Measurements from ENCODE around the gene CNTLN. TPM values are rescaled to one million over a fixed set of nuclear protein-coding genes. Genes with fewer than 3 reads are reported as not detected.

Gene CNTLN
- total and polyA plus RNA-seq, 2 experiments from 2014 or later, result 17.7 to 21.8 TPM

DNA sequence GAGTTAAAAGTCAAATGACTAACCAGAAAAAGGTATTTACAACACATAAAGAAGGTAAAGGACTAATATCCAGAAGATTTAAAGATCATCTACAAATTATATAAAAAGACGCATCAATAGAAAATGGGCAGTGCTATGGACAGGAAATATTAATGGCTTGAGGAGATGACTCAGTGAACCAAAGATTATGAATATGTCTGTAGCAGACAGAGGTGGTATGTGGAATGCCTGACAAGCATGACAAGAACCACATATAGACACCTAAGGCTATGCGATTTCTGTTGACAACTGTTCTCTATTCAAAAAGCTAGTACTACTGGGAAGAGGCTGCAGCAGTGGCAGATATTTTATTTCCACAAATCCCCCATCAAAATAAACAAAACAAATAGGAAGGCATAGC lies 267.0 kb downstream of the CNTLN start:
- no peak overlapping the region for H3K27ac ChIP-seq (ENCODE audit: low read depth)
- peaks cover 28% of the 10 kb centered on the region for H3K4me1 ChIP-seq (ENCODE audit: insufficient read depth)
- Mint-ChIP-seq H3K4me1 (peaks cover 32% of the 10 kb centered on the region), H3K27me3 (ENCODE audit: insufficient read depth, low read depth, poor library complexity) (no peaks in the 10 kb centered on the region), H3K36me3 (ENCODE audit: low read depth) (no peaks in the 10 kb centered on the region; the same call in 2 of the 3 replicates), H3K27ac (0 out of 2 replicates have a peak overlapping the region, but pooled peaks have one; percentile 9), H3K4me3 (no peak overlapping the region), H3K9me3 (no peaks in the 10 kb centered on the region; the same call in 2 of the 3 replicates)
- no peaks in the 10 kb centered on the region for H4K20me1 ChIP-seq (replicated peaks; ENCODE audit: insufficient read depth)
- H3F3A ChIP-seq (replicated peaks; ENCODE audit: low read depth), result no peaks in the 10 kb centered on the region
- no peaks in the 10 kb centered on the region for H3K36me3 ChIP-seq (ENCODE audit: insufficient read depth)
- no peak overlapping the region for H3K4me2 ChIP-seq
- DNase-seq (ENCODE audit: low spot score), result no peak
- no peaks in the 10 kb centered on the region for H3K9me2 ChIP-seq (ENCODE audit: insufficient read depth)
- no peak for TF ChIP-seq ZNF114 (CRISPR knock-in tag; IDR thresholded peaks at IDR 0.05)
- TF ChIP-seq, protein P1, sequence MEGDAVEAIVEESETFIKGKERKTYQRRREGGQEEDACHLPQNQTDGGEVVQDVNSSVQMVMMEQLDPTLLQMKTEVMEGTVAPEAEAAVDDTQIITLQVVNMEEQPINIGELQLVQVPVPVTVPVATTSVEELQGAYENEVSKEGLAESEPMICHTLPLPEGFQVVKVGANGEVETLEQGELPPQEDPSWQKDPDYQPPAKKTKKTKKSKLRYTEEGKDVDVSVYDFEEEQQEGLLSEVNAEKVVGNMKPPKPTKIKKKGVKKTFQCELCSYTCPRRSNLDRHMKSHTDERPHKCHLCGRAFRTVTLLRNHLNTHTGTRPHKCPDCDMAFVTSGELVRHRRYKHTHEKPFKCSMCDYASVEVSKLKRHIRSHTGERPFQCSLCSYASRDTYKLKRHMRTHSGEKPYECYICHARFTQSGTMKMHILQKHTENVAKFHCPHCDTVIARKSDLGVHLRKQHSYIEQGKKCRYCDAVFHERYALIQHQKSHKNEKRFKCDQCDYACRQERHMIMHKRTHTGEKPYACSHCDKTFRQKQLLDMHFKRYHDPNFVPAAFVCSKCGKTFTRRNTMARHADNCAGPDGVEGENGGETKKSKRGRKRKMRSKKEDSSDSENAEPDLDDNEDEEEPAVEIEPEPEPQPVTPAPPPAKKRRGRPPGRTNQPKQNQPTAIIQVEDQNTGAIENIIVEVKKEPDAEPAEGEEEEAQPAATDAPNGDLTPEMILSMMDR (conservative IDR thresholded peaks at IDR 0.05; ENCODE audit: low read depth in 2 of 2), result no peak
- TF ChIP-seq CREB1 (CRISPR knock-in tag; IDR thresholded peaks at IDR 0.05; ENCODE audit: low read depth), result no peak
- TF ChIP-seq ZNF462 (CRISPR knock-in tag; IDR thresholded peaks at IDR 0.05), result no peak
- no peak for TF ChIP-seq EZH2phosphoT487 (IDR thresholded peaks at IDR 0.05; ENCODE audit: unreplicated experiment)
- TF ChIP-seq ZNF331 (CRISPR knock-in tag; IDR thresholded peaks at IDR 0.05; ENCODE audit: low read depth), result no peak
- no peak for TF ChIP-seq NANOG (IDR thresholded peaks at IDR 0.05; ENCODE audit: borderline replicate concordance)
- no peak for TF ChIP-seq POLR2AphosphoS5 (IDR thresholded peaks at IDR 0.05; ENCODE audit: low read depth)
- TF ChIP-seq JUNB (IDR thresholded peaks at IDR 0.05; ENCODE audit: unreplicated experiment), result no peak
- TF ChIP-seq EZH2 (IDR thresholded peaks at IDR 0.05; ENCODE audit: low read depth, unreplicated experiment), result no peak
- TF ChIP-seq STAT1 (IDR thresholded peaks at IDR 0.05; ENCODE audit: unreplicated experiment), result no peak
- TF ChIP-seq REST (IDR thresholded peaks at IDR 0.05; ENCODE audit: unreplicated experiment), result no peak
- no peak for TF ChIP-seq ETS1 (IDR thresholded peaks at IDR 0.05)
- H3K27me3 ChIP-seq (ENCODE audit: insufficient read depth), result no peaks in the 10 kb centered on the region
- no peaks in the 10 kb centered on the region for H3K79me2 ChIP-seq (replicated peaks; ENCODE audit: insufficient read depth)
- H2AFZ ChIP-seq, result no peak overlapping the region
- H3K4me3 ChIP-seq, result no peak overlapping the region
- no peak for ATAC-seq
